ENCODE measurements around the gene ZNF552.
"Not testable (repeated sequence)": the region's sequence is repeated elsewhere in the genome, so short reads cannot be mapped to it uniquely, and the experiment has no call there.

Gene ZNF552

DNA sequence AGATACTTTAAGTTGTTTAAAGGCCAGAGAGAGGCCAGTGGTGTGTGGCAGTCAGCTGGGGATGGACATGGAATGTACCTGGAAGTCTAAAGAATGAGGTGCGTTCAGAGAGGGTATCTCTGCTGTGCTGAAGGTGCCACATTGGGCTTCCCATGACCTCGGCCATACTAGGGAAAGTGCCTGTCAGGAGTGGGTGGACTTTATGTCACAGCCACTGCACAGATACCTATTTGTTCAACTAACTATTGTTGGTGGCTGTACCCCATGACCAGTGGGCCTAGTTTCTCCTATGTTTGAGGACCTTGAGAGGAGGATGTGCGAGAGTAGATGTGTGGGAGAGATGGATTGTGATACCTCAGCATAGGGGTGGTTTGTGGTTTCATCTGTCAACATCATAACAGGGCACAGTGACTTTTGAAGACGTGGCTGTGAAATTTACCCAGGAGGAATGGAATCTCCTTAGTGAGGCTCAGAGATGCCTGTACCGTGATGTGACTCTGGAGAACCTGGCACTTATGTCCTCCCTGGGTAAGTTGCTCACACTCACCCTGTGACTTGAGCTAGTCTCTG lies 24.0 kb upstream of the ZNF552 start:
- not testable (repeated sequence) for H3K27ac ChIP-seq (ENCODE audit: insufficient read depth, low read length, poor library complexity, severe bottlenecking); H3K4me3 ChIP-seq (ENCODE audit: insufficient read depth, low read depth, low read length, poor library complexity, severe bottlenecking); DNase-seq; H3K9me3 ChIP-seq (ENCODE audit: control insufficient read depth, low read length); H3K4me1 ChIP-seq (ENCODE audit: control insufficient read depth, insufficient read depth, low read length, poor library complexity, severe bottlenecking); H3K36me3 ChIP-seq (ENCODE audit: control insufficient read depth, insufficient read depth, low read length); H3K27me3 ChIP-seq (replicated peaks; ENCODE audit: control insufficient read depth, insufficient read depth, low read length, poor library complexity, severe bottlenecking)

DNA sequence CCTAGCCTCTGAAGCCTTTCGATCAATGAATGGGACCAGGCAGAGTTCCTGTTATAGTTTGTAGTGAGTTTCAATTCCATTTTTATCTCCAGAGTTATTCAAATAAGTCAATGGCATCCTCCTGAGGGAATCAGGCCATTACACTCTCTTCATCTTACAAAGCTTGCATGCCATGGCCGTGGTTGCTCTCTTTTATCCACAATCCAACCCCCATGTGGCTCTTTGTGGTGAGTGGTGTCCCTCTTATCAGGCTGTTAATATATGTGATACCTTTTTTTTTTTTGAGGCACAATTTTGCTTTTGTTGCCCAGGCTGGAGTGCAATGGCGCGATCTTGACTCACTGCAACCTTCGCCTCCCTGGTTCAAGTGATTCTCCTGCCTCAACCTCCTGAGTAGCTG lies 22.3 kb upstream of the ZNF552 start:
- H3K4me3 ChIP-seq (ENCODE audit: insufficient read depth, low read depth, low read length, poor library complexity, severe bottlenecking); H3K9me3 ChIP-seq (ENCODE audit: control insufficient read depth, low read length); H3K27ac ChIP-seq (ENCODE audit: insufficient read depth, low read length, poor library complexity, severe bottlenecking); H3K27me3 ChIP-seq (replicated peaks; ENCODE audit: control insufficient read depth, insufficient read depth, low read length, poor library complexity, severe bottlenecking); DNase-seq; H3K36me3 ChIP-seq (ENCODE audit: control insufficient read depth, insufficient read depth, low read length); H3K4me1 ChIP-seq (ENCODE audit: control insufficient read depth, insufficient read depth, low read length, poor library complexity, severe bottlenecking): not testable (repeated sequence)

DNA sequence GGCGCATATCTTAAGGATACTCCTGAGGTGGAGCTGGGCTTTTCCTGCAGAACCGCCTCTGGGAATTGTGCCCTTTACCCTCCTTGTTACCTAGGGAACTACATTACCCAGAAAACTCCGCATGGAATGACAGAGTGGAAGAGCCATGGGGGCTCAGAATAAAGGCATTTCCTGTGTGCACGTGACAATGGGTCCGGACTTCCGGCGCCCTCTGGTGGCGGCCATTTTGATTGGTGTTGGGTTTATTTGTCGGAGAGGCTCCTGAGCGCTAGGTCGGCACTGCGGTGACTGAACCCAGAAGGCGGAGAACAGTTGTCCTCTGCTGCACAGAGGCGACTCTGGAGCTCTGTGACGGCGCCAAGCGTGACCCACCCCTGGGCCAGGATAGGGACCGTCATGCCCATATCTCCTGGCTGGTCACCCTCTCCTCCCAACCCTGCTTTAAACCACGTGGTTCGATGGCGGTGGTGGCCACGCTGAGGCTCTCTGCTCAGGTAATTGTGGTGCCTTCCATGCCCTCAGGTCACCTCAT lies 15.4 kb upstream of the ZNF552 start, which contains the start of gene ZNF587B:
ZNF587B (plus strand) TSS at position 229 of the 532 bp plus-strand sequence; CDS start at position 459, 230 bp downstream.
- Histone ChIP-seq H3K4me3 (ENCODE audit: insufficient read depth, low read depth, low read length, poor library complexity, severe bottlenecking) (no peak within 1 kb of the TSS), H3K27ac (ENCODE audit: insufficient read depth, low read length, poor library complexity, severe bottlenecking) (no peak within 1 kb of the TSS), H3K27me3 (replicated peaks; ENCODE audit: control insufficient read depth, insufficient read depth, low read length, poor library complexity, severe bottlenecking) (no peaks in the 10 kb centered on the region), H3K4me1 (ENCODE audit: control insufficient read depth, insufficient read depth, low read length, poor library complexity, severe bottlenecking) (no peaks in the 10 kb centered on the region), H3K9me3 (ENCODE audit: control insufficient read depth, low read length) (no peaks in the 10 kb centered on the region), H3K36me3 (ENCODE audit: control insufficient read depth, insufficient read depth, low read length) (no peaks in the 10 kb centered on the region)
- peak in 1 of 3 donors; percentile 8 for DNase-seq

DNA sequence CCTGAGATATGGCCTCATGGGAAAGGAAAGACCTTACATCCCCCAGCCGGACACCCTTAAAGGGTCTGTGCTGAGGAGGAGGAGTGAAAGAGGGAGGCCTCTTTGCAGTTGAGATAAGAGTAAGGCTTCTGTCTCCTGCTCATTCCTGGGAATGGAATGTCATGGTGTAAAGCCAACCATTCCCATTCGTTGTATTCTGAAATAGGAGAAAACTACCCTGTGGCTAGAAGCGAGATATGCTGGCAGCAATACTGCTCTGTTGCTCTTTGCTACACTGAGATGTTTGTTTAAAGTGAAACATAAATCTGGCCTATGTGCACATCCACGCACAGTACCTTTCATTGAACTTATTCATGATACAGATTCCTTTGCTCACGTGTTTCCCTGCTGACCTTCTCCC lies 14.6 kb upstream of the ZNF552 start:
- H3K4me3 ChIP-seq (ENCODE audit: insufficient read depth, low read depth, low read length, poor library complexity, severe bottlenecking), result no peak overlapping the region
- no peak overlapping the region for H3K27ac ChIP-seq (ENCODE audit: insufficient read depth, low read length, poor library complexity, severe bottlenecking)
- no peak for DNase-seq
- H3K27me3 ChIP-seq (replicated peaks; ENCODE audit: control insufficient read depth, insufficient read depth, low read length, poor library complexity, severe bottlenecking), result no peaks in the 10 kb centered on the region
- H3K36me3 ChIP-seq (ENCODE audit: control insufficient read depth, insufficient read depth, low read length), result no peaks in the 10 kb centered on the region
- H3K4me1 ChIP-seq (ENCODE audit: control insufficient read depth, insufficient read depth, low read length, poor library complexity, severe bottlenecking), result no peaks in the 10 kb centered on the region
- H3K9me3 ChIP-seq (ENCODE audit: control insufficient read depth, low read length), result no peaks in the 10 kb centered on the region

DNA sequence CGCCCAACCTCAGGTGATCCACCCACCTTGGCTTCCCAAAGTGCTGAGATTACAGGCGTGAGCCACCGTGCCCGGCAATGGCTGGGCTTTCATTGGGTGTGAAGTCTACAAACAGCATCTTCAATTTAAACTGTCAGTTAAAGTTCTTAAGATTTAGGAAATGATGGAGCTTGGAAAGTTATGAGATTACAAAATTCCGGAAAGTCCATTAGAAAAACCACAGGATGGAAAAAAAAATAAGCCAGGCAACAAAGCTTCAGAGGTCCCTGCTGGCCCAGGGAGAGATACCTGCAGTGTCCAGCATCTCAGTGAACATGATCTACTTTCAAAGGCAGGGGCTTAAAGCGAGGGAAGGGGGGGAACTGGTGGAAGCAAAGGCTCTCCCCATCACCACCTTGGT lies 10.8 kb upstream of the ZNF552 start:
- H3K4me1 ChIP-seq (ENCODE audit: control insufficient read depth, insufficient read depth, low read length, poor library complexity, severe bottlenecking), result peaks cover 6% of the 10 kb centered on the region
- no peak overlapping the region for H3K4me3 ChIP-seq (ENCODE audit: insufficient read depth, low read depth, low read length, poor library complexity, severe bottlenecking)
- H3K9me3 ChIP-seq (ENCODE audit: control insufficient read depth, low read length), result no peaks in the 10 kb centered on the region
- H3K27me3 ChIP-seq (replicated peaks; ENCODE audit: control insufficient read depth, insufficient read depth, low read length, poor library complexity, severe bottlenecking), result no peaks in the 10 kb centered on the region
- no peak overlapping the region for H3K27ac ChIP-seq (ENCODE audit: insufficient read depth, low read length, poor library complexity, severe bottlenecking)
- no peaks in the 10 kb centered on the region for H3K36me3 ChIP-seq (ENCODE audit: control insufficient read depth, insufficient read depth, low read length)
- DNase-seq, result no peak

DNA sequence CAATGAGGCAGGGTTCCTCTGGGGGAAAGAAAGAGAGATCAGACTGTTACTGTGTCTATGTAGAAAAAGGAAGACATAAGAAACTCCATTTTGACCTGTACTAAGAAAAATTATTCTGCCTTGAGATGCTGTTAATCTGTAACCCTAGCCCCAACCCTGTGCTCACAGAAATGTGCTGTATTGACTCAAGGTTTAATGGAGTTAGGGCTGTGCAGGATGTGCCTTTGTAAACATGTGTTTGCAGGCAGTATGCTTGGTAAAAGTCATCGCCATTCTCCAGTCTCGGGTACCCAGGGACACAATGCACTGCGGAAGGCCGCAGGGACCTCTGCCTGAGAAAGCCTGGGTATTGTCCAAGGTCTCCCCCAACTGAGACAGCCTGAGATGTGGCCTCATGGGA lies 8.9 kb upstream of the ZNF552 start:
- not testable (repeated sequence) for DNase-seq; H3K27me3 ChIP-seq (replicated peaks; ENCODE audit: control insufficient read depth, insufficient read depth, low read length, poor library complexity, severe bottlenecking); H3K4me3 ChIP-seq (ENCODE audit: insufficient read depth, low read depth, low read length, poor library complexity, severe bottlenecking); H3K9me3 ChIP-seq (ENCODE audit: control insufficient read depth, low read length); H3K27ac ChIP-seq (ENCODE audit: insufficient read depth, low read length, poor library complexity, severe bottlenecking); H3K36me3 ChIP-seq (ENCODE audit: control insufficient read depth, insufficient read depth, low read length)
- H3K4me1 ChIP-seq (ENCODE audit: control insufficient read depth, insufficient read depth, low read length, poor library complexity, severe bottlenecking), result peaks cover 12% of the 10 kb centered on the region

DNA sequence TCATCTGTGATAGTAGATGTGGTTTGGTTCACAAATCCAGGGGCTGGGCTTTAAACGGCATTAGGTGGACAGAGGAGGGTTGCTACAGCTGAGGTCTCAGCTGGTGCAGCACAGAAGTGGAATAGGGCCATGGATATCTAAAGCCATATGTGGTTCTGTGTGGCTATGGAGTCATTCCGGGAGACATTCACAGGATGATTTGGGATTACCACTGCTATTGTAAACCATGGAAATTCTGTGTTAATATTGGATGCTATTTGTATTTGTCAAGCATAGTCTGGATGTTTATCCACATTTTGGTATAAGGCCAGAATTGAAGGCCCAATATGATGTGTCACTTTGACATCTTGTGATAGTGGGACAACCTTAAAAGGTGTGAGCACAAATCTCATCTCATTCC lies 8.4 kb upstream of the ZNF552 start:
- peaks cover 12% of the 10 kb centered on the region for H3K4me1 ChIP-seq (ENCODE audit: control insufficient read depth, insufficient read depth, low read length, poor library complexity, severe bottlenecking)
- not testable (repeated sequence) for H3K4me3 ChIP-seq (ENCODE audit: insufficient read depth, low read depth, low read length, poor library complexity, severe bottlenecking); DNase-seq; H3K36me3 ChIP-seq (ENCODE audit: control insufficient read depth, insufficient read depth, low read length); H3K27me3 ChIP-seq (replicated peaks; ENCODE audit: control insufficient read depth, insufficient read depth, low read length, poor library complexity, severe bottlenecking); H3K9me3 ChIP-seq (ENCODE audit: control insufficient read depth, low read length); H3K27ac ChIP-seq (ENCODE audit: insufficient read depth, low read length, poor library complexity, severe bottlenecking)

DNA sequence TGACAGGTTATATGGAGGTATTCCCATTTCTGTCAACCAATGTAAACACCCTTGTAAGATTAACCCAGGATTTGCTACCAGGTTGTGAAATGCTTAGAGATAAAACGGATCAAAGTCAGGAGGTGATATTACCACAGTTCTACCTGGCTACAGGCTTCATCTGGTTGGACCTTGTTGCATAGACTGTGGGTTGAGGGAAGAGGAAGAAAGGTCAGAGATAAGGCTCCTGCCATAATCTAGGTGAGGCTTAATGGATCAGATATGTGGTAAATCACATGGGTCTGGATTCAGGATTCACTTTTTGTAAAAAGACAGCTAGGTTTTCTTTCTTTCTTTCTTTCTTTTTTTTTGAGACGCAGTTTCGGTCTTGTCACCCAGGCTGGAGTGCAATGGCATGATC lies 6.8 kb upstream of the ZNF552 start:
- not testable (repeated sequence) for H3K9me3 ChIP-seq (ENCODE audit: control insufficient read depth, low read length); H3K36me3 ChIP-seq (ENCODE audit: control insufficient read depth, insufficient read depth, low read length); H3K4me3 ChIP-seq (ENCODE audit: insufficient read depth, low read depth, low read length, poor library complexity, severe bottlenecking); H3K27ac ChIP-seq (ENCODE audit: insufficient read depth, low read length, poor library complexity, severe bottlenecking); H3K27me3 ChIP-seq (replicated peaks; ENCODE audit: control insufficient read depth, insufficient read depth, low read length, poor library complexity, severe bottlenecking); DNase-seq
- peaks cover 12% of the 10 kb centered on the region for H3K4me1 ChIP-seq (ENCODE audit: control insufficient read depth, insufficient read depth, low read length, poor library complexity, severe bottlenecking)

DNA sequence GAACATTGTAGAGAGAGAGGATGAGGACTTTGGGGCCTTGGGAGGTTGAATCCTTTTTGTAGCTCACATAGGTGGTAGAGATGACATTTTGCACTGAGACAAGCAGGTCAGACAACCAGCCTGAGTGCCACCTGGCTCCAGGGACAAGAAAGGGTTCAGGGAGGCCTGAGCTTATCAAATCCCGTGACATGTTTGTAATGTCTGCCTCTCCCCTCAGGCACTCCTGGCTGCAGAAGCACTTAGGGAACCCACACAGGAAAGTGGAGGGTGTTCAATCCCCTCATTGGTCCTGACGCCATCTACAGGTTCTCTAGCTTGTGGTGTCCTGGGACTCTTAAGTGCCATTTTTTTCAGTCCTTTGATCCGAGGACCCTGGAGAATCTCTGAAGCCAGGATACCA lies 6.4 kb upstream of the ZNF552 start:
- not testable (repeated sequence) for DNase-seq

DNA sequence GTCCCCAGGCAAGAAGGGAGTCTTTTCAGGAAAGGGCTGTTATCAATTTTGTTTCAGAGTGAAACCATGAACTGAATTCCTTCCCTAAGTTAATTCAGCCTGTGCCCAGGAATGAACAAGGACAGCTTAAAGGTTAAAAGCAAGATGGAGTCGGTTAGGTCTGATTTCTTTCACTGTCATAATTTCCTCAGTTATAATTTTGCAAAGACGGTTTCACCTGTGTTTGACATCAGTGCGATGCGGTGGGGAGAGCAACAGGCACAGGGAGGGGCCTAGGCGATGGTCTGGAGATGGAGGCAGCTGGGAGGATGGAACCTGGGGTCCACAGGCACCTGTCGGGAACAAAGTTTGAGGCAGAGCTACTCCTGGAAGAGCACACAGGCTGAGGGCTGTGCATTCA lies 5.9 kb upstream of the ZNF552 start:
- Histone ChIP-seq H3K9me3 (ENCODE audit: control insufficient read depth, low read length) (no peaks in the 10 kb centered on the region), H3K36me3 (ENCODE audit: control insufficient read depth, insufficient read depth, low read length) (no peaks in the 10 kb centered on the region), H3K4me3 (ENCODE audit: insufficient read depth, low read depth, low read length, poor library complexity, severe bottlenecking) (peak overlapping the region; percentile 90), H3K27ac (ENCODE audit: insufficient read depth, low read length, poor library complexity, severe bottlenecking) (no peak overlapping the region), H3K4me1 (ENCODE audit: control insufficient read depth, insufficient read depth, low read length, poor library complexity, severe bottlenecking) (peaks cover 12% of the 10 kb centered on the region), H3K27me3 (replicated peaks; ENCODE audit: control insufficient read depth, insufficient read depth, low read length, poor library complexity, severe bottlenecking) (no peaks in the 10 kb centered on the region)
- no peak for DNase-seq

More for the DNA sequence above, 6.4 kb upstream of the ZNF552 start:
- H3K4me3 ChIP-seq (ENCODE audit: insufficient read depth, low read depth, low read length, poor library complexity, severe bottlenecking); H3K27ac ChIP-seq (ENCODE audit: insufficient read depth, low read length, poor library complexity, severe bottlenecking); H3K36me3 ChIP-seq (ENCODE audit: control insufficient read depth, insufficient read depth, low read length); H3K27me3 ChIP-seq (replicated peaks; ENCODE audit: control insufficient read depth, insufficient read depth, low read length, poor library complexity, severe bottlenecking); H3K9me3 ChIP-seq (ENCODE audit: control insufficient read depth, low read length): not testable (repeated sequence)
- H3K4me1 ChIP-seq (ENCODE audit: control insufficient read depth, insufficient read depth, low read length, poor library complexity, severe bottlenecking), result peaks cover 12% of the 10 kb centered on the region
